DMS153 (cell line): Measurements from ENCODE around the gene MROH7.

Experiments
- DNase-seq: peaks from one replicate; lab custom pipeline; 2025; lab: John Stamatoyannopoulos, UW

The MROH7 gene

DNA sequence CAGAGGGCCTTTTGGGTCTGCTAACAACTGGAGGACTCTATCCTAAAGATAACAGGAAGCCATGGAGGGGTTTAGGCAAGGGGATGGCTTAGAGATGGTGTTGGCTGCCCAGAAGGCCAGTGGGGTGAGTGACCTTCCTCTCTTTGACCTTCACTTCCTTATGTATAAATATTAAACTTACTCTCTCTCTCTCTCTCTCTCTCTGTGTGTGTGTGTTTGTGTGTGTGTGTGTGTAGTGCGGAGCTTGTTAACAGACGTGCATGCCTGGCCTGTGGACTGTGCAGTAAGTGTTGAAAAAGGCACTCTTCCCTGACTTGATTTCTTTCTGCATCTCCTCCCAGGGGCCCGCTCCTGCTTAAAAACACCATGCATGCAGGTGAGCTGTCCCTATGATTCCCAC lies 10.0 kb downstream of the MROH7 start:
- no peak for DNase-seq

GRCh38 chr1:54652168-54652567 lies 10.6 kb downstream of the MROH7 start:
- no peak for DNase-seq

GRCh38 chr1:54653036-54653435 lies 11.4 kb downstream of the MROH7 start:
- no peak for DNase-seq

DNA sequence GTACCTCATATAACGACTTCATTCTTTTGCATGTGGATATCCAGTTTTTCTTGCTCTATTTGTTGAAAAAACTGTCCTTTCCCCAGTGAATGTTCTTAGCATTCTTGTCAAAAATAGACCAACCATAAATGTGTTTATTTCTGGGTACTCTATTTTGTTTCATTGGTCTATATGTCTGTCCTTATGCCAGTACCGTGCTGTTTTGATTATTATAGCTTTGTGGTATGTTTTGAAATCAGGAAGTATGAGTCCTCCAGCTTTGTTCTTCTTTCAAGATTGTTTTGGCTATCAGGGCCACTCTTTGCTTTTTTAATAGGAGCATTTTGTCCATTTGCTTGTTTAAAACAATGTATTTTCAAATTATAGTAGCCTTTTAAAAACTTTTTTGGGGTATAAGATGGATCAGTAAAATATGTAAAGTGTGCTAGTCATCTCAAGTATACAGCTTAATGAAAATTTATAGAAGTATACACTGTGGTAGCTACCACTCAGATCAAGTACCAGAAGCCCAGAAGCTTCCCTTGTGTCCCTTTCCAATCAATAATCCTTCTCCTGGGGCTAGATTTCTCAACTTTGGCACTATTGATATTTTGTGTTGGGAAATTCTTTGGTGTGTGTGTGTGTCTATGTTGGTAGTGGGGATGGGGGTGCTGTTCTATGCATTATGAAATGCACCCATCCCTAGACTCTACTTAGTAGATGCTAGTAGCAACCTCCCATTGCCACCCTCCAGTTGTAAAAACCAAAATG lies 16.8 kb downstream of the MROH7 start:
- no peak for DNase-seq

DNA sequence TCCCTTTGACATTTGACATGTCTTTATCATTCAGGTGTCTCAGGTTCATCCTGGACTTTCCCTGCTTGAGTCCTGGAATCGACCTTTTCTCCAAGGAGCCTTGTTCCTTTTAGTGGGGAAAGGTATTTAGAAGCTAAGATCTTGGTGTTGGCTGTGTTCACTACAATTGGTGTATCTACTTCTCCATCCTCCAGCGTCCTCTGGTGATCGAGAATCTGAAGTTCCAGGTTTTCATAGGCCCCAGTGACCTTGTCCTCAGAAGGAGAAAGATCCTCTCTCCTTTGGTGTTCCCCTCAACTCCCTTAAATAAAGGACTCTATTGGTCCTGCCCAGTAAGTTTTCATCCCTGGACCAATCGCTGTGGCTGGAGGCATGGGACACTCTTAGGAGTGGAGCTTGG lies 22.1 kb downstream of the MROH7 start:
- no peak for DNase-seq

GRCh38 chr1:54664364-54664763 lies 22.8 kb downstream of the MROH7 start:
- DNase-seq = no peak

DNA sequence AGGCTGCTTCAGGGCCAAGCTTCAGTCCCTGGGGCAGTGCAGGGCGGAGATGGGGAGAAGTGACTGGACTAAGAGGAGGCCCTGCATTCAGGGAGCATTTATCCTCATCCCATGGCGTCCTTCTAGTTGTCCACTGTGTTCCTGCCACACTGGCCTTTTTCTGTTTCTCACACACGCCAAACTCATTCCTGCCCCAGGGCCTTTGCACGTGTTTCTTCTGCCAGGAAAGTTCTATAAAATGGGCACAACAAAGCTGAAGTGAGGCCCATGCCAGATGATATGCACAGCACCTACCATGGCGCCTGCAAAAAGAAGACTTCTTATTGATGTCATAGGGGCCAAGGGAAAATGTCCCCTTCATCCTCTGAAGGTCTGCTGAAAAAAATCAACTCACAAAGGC lies 24.3 kb downstream of the MROH7 start:
- no peak for DNase-seq

GRCh38 chr1:54666333-54666732 lies 24.7 kb downstream of the MROH7 start:
- no peak for DNase-seq

- no peak for DNase-seq
These were observed 26.2 kb downstream of the MROH7 start for GRCh38 chr1:54667797-54668196.

DNA sequence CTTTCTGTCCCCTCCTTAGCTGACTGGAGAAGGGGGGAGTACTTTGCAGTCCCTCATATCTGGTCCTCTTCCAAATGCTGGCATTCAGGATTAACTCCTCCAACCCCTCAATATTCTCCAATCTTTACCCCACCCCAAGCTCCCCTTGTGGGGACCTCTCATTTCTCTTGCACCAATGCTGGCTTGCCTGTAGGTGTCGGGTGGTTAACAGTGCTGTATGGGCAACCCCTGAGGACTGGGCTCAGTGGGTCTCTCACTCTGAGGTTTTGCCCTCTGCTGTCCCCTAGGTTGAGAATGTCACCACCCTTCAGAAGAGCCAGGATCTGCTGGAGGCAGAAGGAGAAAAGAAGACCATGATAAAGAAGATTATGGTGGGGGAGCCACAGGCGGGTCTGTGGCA lies 27.0 kb downstream of the MROH7 start:
- no peak for DNase-seq

GRCh38 chr1:54671985-54672608 lies 30.5 kb downstream of the MROH7 start:
- peak; percentile 11 for DNase-seq

GRCh38 chr1:54678776-54679643 lies 37.4 kb downstream of the MROH7 start:
- no peak for DNase-seq

DNA sequence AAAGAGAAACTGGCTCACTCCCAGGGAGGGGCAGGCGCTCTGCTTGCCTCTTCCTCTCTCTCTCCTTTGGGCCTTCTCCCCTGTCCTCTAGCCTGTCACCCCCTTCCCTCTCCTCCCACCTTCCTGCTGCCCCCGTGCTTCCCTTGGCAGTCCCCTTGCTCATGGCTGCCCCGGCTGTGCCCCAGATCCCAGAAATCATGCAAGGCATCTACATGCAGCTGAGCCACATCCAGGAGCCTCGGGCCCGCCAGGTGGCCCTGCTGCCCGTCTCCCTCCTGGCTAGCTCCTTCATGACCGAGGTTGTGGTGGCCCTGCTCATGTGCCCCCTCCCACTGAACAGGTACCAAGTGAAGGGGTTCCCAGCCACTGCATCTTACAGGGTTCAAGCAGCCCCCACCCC lies 38.1 kb downstream of the MROH7 start:
- no peak for DNase-seq

DNA sequence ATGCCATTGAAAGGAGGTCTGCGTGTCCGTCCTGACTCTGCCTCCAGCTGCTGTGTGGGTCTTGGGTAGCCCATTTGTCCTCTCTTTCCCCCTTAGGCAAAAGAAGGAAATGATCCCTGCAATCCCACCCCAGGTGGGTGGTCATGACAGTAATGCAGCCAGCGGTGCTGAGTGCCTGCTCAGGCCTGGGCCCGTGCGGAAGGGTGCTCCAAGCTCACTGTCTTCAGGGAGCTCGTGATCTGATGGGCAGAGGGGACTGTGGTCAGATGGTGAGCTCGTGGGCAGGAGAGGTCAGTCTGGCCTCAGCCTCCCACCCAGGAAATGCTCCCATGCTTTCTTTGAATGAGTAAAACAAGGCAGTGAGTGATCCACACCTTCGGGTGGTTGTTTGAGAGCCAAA lies 38.8 kb downstream of the MROH7 start:
- no peak for DNase-seq

DNA sequence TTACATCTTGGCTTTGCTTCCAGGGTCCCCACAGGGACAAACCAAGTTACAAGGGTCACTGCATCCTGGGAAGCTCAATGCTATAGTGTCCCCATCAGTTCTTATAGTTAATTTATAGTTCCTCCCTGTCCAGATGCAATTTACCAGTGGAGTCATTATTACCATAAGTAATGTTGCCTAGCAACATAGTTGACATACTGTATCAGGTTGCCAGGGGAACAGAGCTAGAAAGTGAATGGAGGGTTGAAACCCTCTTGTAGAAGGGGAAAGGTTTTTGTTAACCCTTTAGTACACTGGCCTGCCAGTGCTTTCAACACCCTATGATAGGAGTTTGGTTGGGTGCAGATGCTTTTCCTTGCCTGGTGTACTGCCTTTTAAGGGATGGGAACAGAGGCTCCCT lies 39.8 kb downstream of the MROH7 start:
- DNase-seq = peak; percentile 76

GRCh38 chr1:54683453-54683852 lies 41.9 kb downstream of the MROH7 start:
- no peak for DNase-seq

GRCh38 chr1:54685335-54685905 lies 43.8 kb downstream of the MROH7 start:
- no peak for DNase-seq

DNA sequence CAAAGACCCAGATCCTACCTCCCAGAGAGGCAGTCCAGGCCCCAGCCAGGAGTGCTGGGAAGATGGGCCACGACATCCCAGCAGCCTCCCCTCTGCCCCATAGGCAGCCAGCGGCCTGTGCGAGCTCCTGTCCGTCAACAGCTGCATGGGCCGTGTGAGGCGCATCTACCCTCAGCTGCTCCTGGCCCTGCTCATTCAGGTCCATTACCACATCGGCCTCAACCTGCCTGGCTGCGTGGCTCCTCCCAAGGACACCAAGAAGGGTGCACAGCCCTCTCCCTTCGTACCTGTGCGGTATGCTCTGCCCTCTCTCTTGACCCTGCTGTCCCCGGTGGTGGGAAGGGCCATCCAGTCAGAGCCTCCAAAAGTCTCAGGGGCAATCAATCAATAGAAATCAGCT lies 44.6 kb downstream of the MROH7 start:
- DNase-seq = no peak

- DNase-seq = no peak
These were observed 53.2 kb downstream of the MROH7 start for GRCh38 chr1:54694771-54695170.

GRCh38 chr1:54695221-54695620 lies 53.6 kb downstream of the MROH7 start:
- no peak for DNase-seq

DNA sequence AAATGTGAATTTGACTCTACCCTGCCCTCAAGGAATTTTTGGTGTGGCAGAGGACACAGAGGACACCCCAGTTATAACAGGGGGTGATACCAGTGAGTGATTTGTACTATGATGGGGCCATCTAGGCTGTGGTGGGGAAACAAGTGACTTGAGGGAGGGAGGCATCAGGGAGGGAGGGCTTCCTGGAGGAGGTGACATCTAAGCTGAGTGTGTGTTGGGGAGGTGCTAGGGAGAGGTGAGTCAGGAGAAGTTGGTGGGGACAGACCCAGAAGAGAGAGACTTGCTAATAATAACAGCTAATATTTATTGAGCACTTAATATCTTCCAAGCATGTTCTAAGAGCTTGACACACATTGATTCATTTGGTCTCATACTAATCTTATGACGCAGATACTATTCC lies 54.2 kb downstream of the MROH7 start:
- DNase-seq = no peak

DNA sequence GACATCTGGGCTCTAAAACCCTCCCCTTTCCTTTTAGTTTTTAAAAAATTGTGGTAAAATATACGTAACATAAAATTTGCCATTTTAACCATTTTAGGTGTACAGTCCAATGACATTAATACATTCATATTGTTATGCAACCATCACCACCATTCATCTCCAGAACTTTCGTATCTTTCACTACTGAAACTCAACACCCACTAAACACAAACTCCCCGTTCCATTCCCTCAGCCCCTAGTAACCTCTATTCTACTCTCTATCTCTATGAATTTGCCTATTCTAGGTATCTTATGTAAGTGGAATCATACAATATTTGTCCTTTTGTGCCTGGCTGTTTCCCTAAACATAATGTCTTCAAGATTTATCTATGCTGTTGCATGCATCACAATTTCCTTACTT lies 54.7 kb downstream of the MROH7 start:
- DNase-seq = no peak

GRCh38 chr1:54697896-54698295 lies 56.3 kb downstream of the MROH7 start:
- no peak for DNase-seq
